GM19025 (cell line): ENCODE data around the gene TMCO2.
"Not testable (repeated sequence)": the region's sequence is repeated elsewhere in the genome, so short reads cannot be mapped to it uniquely, and the experiment has no call there.

Experiments
- ATAC-seq: cut with Tn5 transposase; IDR thresholded peaks from one replicate; pipeline ENCODE4 v1.9.1; 2021; ENCODE audit warnings: mild to moderate bottlenecking, low read depth, moderate library complexity; ENCODE audit not compliant: unreplicated experiment

TMCO2 gene

DNA sequence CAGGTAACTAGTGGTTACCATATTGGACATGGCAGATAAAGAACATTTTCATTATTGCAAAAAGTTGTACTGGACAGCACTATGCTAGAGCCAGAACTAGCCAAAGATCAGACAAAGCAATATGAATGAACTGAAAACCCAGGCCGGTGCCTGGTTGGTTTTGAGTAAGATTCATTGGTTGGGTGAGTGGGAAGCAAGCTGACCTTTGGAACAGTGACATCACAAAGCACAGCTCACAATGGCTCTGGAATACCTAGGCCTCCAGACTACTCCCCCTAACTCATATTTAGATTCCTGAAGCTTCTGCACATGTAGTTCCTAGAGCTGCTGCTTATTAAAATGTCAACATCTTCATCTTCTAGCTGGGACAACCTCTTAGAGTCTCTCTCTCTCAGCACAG is at the start of gene TMCO2:
TSS of gene TMCO2 (plus strand) at position 283 of the 400 bp plus-strand sequence. CDS start at position 340, 57 bp downstream.
- no peak for ATAC-seq

- no peak for ATAC-seq
Observed at GRCh38 chr1:40199126-40199525, 48.6 kb upstream of the TMCO2 start.

DNA sequence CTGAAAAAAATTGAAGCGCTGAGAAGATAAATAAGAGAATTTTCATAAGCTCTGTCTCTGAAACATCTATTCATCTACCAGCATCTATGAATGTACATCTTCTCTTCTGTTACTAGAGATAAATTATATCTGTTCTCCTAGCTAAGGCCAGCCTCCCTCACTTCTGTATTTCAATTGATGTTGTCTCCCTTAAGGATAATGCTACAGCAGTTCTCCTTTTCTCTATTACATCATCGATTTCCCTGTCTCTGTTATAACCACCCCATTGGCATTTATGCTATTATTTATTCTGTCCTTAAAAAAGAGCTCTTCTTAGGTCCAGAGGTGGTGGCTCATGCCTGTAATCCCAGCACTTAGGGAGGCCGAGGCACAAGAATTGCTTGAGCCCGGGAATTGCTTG is 42.9 kb upstream of the TMCO2 start:
- no peak for ATAC-seq

GRCh38 chr1:40210511-40211204 is 37.1 kb upstream of the TMCO2 start:
- no peak for ATAC-seq

- no peak for ATAC-seq
Observed at GRCh38 chr1:40218333-40218732, 29.4 kb upstream of the TMCO2 start.

GRCh38 chr1:40221471-40221905 is 26.2 kb upstream of the TMCO2 start:
- not testable (repeated sequence) for ATAC-seq

DNA sequence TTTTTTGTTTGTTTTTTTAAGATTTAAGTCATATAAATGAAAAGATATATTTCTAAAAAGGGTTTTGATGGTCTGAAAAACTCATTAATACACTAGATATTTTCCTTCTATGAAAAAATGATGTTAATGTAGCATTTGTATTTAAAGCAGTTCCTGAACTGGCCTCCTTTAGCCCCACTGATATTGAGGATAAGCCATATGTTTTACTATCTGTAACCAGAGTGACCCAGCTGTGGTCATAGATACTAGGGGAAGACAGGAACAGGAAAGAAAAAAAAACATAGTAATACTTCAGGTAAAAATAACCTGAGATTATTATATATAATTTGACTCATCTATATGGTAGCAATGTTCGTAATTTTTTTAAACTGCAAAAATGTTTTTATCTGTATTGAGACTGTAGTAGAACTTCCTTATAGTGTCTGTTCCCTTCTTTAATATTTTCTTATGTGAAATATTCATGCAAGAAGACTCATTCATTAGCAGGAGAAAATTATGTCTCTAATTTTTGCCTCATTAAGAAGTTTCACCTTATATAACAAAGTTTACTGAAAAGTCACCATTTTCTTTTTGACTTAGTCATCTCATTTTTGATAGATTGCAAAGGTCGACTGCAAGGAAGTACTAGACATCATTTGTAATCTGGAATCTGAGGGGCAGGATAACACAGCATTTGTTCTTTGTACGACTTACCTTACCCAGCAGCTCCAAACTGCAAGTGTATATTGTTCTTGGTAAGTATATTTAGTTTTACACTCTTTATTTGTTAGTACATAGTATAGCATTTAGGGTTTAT is 25.6 kb upstream of the TMCO2 start:
- ATAC-seq, result no peak

- ATAC-seq, result no peak
Observed at GRCh38 chr1:40224040-40224439, 23.7 kb upstream of the TMCO2 start.

- no peak for ATAC-seq
Observed at GRCh38 chr1:40226192-40226591, 21.5 kb upstream of the TMCO2 start.

DNA sequence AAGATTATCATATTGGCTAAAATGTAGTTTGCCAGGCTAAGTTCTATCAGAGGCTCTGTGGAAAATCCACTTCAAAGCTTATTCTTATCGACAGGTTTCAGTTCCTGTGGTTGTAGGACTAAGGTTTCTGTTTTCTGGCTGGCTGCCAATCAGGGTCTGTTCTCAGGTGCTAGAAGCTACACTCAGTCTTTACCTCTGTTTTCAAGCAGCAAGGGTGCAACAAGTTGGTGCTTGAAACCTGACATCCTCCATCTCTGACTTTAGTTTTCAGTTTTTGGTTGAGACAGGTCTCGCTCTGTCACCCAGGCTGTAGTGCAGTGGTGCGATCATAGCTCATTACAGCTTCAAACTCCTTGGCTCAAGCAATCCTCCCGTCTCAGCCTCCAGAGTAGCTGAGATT is 15.3 kb upstream of the TMCO2 start:
- ATAC-seq, result peak; percentile 75

DNA sequence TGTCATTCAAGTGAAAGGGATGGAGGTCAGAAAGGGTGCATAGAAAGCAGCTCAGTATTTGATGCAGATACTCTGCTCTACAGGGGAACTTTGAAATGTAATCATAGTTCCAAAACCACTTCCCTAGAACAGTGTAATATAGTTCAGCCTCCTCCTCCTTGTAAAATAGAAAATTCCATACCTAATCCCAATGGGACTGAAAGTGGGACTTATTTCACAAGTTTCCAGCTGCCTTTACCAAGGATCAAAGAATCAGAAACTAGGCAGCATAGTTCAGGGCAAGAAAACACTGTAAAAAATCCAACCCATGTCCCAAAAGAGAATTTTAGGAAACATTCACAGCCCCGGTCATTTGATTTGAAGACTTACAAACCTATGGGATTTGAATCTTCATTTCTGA is 8.1 kb upstream of the TMCO2 start:
- ATAC-seq, result no peak

- ATAC-seq, result no peak
Observed at GRCh38 chr1:40240390-40240789, 7.3 kb upstream of the TMCO2 start.

GRCh38 chr1:40241362-40241761 is 6.4 kb upstream of the TMCO2 start:
- peak; percentile 7 for ATAC-seq

DNA sequence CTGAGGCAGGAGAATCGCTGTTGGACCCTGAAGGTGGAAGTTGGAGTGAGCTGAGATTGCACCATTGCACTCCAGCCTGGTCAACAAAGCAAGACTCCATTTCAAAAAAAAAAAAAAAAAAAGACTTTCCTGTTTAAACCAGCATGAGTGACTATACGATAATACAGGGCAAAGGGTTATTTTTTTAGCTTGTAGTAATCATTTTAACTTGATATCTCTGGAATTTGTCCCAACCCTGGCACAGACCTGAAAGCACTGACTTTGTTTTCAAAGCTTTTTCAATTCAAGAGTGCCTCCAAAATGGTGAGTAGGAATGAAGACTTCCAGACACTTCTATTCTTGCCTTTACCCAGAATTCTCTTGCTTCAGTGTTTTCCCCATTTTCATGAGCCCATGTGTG is 4.4 kb upstream of the TMCO2 start:
- ATAC-seq, result no peak

DNA sequence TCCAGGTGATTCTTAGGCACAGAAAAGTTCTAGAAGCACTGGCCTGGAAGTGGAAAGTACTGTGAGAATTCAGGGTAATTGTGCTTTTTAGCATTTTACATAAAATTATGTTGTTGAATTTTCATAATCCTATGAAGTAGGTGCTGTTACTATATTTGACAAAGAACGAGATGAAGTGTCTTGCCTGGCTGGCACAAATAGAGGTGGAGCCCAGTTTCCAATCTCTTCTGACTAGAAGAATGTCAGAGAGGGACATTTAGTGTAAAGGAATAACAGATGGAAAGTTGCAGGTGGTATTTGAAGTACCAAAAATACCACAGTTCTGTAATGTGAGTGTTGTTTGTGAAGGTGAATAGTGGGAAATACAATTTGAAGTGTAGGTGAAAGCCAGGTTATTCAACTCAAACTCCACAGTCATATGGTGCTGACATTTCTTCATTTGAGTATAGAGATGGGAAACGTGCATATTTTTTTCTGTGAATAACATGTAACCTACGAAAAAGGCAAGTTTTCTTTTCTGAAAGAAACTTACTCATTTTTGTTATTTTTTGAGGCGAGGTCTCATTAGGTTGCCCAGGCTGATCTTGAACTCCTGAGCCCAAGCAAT is 3.5 kb upstream of the TMCO2 start:
- ATAC-seq, result no peak

DNA sequence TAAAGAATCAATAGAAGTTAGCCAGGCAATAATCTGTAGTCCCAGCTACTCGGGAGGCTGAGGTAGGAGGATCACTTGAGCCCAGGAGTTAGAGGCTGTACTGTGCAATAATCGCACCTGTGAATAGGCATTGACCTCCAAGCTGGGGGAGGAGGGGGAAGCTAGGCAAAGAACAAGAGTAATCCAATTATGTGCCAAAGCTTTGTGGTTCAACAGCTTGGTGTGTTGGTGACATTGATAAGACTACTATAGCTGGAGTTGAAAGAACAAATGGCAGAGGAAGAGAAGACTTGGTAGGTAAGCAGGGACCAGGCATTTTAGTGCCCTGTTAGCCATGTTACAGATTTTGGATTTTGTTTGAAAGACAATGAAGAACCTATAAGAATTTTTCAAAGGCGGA is 2.1 kb upstream of the TMCO2 start:
- no peak for ATAC-seq

GRCh38 chr1:40248412-40248811 is 675 bp downstream of the TMCO2 start:
- ATAC-seq, result no peak

- no peak for ATAC-seq
Observed at GRCh38 chr1:40251456-40251855, 3.7 kb downstream of the TMCO2 start.

- no peak for ATAC-seq
Observed at GRCh38 chr1:40252601-40253000, 4.9 kb downstream of the TMCO2 start.

- no peak for ATAC-seq
Observed at GRCh38 chr1:40255231-40255630, 7.5 kb downstream of the TMCO2 start.

DNA sequence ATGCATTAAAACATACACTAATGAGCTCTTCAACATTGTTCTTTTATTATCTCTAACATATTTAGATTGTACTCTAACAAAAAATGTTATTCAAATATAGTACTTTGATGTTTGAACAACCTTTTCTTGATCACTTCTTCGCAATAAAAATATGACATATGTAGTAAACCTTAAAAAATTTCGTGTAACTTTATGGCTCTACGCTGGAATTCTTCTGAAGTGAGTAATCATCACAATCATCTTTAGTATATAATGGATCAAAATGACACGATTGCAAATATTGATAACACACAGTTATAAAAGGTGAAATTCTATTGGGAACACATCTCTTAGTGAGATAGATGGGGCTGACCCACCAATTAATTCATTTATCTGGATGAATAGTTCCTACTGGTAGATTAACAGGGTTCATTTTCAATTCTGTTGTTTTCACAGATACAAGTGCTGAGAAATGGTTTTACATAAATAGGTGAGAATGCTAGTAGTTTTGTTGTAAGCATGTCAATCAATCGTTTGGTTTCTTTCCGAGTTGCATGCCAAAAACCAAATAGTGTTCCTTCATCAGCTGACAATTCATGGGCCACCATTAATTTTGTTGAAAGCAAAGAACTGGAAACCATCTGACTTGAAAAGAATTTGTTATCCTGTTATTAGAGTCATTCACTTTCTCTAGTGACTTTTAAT is 8.8 kb downstream of the TMCO2 start:
- no peak for ATAC-seq
